Right renal pelvis (tissue), 4 donors: ENCODE data around the gene POC1B. TPM values are rescaled to one million over a fixed set of nuclear protein-coding genes. Genes with fewer than 3 reads are reported as not detected.

Experiments used
- DNase-seq, 4 donors: peaks; one replicate each; pipeline ENCODE4 v3.0.0-alpha.2; 2013; ENCODE audit warnings: low read depth in 4 of 4, low spot score in 3 of 4, missing footprints in 1 of 4
- polyA plus RNA-seq, 4 donors: library from polyadenylated mRNA; unstranded; fragments of 120-200 nt; gene quantifications; one replicate each; pipeline ENCODE4 v1.2.1, GENCODE V29; 2013; ENCODE audit not compliant: insufficient read length in 4 of 4

Gene POC1B
- polyA plus RNA-seq, 4 donors: 19.7 to 24.0 (median 22.3) TPM

DNA sequence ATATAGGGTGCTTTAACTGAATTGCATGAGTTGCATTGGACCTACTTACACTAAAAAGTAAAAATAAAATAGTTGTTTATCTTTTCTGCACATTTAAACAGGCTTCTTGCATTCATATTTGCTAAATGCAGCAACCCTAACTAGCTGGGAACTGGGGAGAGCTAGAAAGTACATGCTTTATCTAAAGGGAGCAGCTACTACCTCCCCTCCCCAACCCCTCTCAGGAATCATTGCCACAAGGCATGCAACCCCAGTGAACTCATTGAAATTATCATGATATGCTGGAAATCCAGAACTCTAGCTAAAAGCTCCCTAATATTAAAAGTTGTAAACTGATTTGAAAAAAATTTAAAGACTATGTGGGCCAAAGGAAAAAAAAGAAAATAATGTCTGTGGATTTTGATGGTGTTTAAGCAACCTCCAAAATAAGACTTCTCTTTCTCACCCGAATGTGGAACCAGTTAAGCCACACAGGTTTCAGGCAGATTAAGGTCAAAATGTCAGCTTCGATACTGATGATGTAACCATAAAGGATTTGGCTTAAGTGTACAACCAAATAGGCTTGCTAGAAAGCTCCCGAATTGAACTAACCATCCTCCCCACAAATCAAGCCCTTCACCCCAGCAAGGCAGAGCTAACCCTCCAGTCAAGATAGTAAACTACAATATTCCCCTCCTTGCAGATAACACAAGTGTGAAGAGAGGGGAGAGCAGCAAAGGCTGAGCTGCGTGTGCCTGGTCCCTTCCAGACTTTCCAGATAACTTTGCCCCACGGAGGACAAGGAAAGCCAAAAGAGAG, 13.8 kb upstream of the POC1B start:
- DNase-seq: no peak

GRCh38 chr12:89538897-89539296, 13.1 kb upstream of the POC1B start:
- DNase-seq: no peak

- DNase-seq: no peak
Observed at GRCh38 chr12:89537389-89537788, 11.5 kb upstream of the POC1B start.

DNA sequence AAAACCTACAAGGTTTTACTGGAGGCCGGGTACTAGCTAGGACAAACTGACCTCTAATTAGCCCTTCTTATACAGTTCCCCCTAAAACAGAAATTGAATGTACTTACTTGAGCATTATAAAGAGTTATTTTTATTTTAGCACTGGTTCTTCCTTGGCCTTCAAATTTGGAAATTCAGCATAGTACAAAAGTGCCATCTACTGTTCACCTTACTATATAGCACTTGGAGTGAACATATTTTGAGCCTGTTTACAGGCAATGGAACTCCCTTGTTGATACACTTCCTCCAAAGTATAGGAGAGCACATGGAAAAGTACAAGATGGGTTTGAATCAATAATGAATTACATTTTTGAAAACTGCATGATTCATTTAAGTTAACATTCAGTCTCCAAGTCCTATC, 3.9 kb upstream of the POC1B start:
- DNase-seq: peak in 2 of 4 donors; percentile 41 to 48

- DNase-seq: no peak
Observed at GRCh38 chr12:89528434-89528833, 2.6 kb upstream of the POC1B start.

GRCh38 chr12:89525305-89525823, 483 bp downstream of the POC1B start:
- DNase-seq: peak in 3 of 4 donors; percentile 19 to 38 (median 26)

DNA sequence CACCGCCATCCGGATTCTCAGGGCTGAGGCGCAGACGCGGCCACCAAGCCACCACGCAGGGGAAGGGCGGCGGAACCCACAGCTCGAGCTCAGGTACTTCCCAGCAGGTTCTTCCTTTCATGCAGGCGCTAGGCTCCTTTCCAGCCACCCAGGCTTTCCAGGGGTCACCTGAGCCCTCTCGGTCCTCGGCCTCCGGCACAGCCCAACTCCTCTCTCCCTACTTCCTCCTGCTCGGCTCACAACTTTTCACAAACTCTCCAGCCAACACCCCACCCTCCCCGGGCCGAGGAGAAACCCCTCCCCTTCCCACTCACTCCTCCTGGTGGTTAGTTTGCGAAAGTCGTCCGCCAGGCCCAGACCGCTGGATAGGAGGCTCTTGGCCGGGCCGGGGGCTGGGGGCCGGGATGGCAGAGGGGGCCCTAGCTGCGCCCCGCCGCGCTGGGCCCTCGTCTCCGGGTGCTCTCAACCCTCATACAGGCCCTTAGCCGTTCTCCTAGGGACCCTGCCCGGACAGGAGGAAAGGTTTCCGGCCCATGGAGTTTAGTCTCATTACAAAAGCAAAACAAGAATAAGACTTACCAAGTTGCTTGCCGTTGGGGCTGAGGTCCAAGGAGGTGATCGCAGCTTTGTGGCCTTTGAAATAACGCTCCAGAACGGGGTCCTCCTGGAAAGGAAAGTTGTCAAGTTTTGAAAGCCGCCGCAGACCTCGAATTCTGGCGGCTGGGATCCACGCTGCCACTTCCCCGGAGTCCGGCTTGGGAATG, 1.1 kb downstream of the POC1B start, which contains the start of gene GALNT4:
Gene GALNT4 (minus strand): TSS at position 256 of the 764 bp plus-strand sequence. CDS start 247 bp downstream, at position 9.
- DNase-seq: peak; percentile 81 to 89 (median 84)

- DNase-seq: peak in 1 of 4 donors; percentile 7
Observed at GRCh38 chr12:89523843-89524540, 1.9 kb downstream of the POC1B start.

DNA sequence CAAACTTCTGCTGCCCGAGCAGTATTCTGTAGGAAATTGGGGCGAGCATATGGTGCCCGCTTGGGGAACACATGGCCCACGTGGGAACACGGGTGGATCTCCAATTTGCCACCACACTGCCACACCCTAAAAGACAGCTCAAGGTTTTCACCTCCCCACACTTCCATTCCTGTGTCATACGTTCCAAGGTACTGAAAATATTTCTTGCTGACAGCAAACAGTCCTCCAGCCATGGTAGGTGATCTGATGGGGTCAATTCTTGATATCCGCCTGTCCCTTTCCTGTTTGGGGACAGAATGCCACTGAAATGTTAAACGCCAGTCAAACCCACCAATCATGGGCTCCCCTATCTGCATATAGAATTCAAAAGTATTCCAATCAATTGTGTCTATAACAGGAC, 2.5 kb downstream of the POC1B start:
- no peak for DNase-seq

DNA sequence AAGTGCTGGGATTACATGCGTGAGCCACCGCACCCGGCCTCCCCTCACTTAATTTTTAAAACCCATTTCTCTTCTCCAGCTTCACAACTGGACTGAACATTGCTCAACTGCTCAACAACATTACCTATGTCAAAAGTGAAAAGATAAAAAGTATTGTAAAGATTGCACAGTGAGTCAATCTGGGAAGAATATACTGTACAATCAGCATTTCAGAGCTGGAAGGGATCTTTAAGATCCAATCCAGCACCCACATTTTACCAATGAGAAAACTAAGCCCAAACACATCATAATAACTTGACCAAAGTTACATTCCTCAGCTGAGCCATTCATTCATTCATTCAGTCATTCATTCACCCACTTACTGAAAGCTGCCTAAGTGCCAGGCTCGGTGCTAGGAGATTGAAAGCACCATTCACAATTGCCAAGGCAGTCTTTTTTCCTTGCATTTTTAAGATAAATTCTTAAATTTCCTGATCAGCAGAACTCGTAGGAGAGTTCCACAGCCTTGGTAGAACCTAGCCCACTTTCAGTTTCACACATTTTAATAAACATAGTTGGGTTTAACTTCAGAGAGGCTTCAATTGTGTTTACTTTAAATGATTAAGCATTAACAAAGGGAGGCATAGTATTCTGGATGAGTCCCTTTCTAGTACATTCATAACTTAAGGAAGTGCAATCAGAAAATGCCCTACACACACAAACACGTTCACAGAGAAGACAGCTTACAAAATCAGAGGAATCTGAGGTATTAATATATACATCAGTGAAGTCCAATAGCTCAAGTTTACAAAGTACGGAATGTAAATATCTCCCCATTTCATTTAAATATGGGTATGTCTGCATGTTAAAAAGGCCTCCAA, 4.3 kb downstream of the POC1B start:
- no peak for DNase-seq

DNA sequence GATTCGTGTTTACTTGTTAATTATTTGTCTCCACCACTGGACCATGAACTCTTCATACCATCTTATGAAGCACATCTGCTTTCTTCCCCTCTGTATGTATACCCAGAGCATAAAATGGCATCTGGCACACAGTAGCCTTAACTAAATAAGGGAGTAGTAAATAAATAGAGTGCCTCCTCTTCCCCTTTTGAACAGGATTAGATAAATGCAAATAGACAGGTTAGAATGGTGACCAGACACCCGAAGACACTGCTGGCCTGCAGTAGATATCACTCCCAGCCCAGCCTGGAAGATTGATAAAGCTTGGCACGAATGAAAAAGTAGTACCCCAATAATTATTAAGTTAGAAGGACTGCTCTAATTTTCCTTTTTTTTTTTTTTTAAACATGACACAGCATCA, 8.1 kb downstream of the POC1B start:
- DNase-seq: no peak

GRCh38 chr12:89516633-89517032, 9.2 kb downstream of the POC1B start:
- DNase-seq: no peak

DNA sequence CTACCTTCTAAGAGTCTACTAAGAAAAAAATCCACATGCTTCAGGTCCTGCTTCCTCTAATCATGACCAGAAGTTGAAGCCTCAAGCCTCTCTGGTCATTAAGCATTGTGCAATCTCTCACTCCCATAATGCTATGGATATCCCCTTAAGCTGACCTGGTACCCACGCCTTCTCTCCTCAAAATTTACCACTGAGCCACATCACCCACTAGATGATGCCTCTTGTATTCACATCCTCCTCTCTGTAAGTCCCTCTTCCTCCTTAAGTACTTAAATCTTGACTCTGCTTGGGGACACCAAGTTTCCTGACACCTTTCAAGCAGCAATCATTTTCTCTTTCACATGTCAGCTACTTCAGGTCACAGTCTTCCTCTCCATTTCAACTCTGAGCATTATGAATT, 11.1 kb downstream of the POC1B start:
- DNase-seq: no peak

DNA sequence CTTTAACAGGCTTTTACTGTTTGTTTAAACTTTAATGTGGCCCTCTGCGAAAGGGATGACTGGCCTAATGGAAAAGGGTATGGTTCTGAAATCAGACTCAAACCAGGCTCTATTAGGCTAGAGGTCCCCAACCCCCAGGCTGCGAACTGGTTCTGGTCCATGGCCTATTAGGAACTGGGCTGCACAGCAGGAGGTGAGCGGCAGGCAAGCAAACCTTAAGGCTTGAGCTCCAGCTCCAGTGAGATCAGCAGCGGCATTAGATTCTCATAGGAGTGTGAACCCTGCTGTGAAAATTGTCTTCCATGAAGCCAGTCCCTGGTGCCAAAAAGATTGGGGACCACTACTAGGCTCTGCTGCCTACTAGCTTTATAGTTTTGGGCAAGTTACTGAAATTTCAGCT, 12.3 kb downstream of the POC1B start:
- DNase-seq: no peak

DNA sequence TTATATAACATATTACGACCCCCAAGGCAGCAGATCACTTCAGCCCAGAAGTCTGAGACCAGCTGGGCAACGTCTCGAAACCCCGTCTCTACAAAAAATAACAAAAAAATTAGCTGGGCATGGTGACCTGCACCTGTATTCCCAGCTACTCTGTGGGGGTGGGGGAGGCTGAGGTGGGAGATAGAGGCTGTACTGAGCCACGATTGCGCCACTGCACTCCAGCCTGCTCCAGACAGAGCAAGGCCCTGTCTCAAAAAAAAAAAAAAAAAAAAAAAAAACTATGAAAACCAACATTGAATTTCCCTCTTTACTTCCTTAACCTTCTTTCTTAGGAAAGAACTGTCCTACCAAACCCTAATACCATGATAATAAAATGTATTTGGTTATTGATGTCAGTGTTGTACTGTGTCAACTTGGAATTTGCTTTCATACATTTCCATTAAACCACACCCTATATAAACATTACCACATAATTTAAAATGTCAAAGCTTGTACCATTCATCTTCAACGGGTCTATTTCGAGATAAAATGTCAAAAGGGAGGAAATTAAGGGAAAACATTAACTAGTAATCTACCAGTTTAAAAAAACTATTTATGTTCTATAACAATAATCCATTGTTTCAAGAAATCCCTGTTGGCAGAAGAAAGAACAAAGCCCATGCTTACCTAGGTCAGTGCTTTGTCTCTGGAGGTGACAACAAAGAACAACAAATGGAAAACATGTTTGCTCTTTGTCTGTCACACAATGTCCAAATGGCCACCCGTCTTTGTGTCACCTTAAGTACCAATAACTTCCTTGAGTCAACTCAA, 18.6 kb downstream of the POC1B start:
- no peak for DNase-seq

DNA sequence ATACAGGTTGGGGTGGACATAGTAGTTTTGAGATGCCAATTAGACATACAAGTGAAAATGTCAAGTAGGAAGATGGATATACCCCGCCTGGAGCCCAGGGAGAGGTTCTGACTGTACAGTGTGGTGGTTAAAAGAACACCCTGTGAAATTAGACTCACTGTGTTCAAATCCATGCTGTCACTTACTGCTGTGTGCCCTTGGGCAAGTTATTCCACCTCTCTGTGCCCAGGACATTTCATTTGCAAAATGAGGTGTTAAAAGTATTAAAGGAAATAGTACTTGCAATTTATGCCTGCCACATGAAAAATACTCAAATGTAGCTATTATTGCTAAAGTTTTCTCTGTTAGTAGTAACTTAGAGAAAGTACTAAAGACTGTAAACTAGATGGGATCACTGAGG, 19.8 kb downstream of the POC1B start:
- DNase-seq: no peak

DNA sequence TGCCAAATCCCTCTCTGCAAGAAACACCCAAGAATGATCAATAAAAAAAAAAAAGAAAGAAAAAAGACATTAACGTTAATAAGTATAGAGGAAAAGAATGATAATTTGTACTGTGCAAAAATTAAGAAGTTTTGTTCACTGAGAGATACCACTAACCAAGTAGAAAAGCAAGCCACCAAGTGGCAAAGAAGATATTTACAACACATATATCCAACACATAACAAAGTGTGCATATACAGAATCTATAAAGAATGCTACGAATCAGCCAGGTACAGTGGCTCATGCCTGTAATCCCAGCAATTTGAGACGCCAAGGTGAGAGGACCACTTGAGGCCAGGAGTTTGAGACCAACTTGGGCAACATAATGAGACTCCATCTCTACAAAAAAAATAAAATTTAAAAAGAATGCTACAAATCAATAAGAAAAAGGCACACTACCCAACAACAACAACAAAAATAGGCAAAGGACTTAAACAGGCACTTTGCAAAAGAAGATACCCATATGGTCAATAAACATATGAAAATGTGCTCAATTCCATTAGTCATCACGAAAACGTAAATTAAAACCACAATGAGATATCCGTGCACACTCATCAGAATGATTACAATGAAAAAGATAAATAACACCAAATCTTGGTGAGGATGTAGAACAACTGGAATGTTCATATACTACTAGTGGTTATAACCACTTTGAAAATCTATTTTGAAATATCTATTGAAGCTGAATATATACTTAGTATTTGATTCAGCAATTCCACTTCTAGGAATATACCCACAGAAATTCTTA, 21.1 kb downstream of the POC1B start:
- no peak for DNase-seq

DNA sequence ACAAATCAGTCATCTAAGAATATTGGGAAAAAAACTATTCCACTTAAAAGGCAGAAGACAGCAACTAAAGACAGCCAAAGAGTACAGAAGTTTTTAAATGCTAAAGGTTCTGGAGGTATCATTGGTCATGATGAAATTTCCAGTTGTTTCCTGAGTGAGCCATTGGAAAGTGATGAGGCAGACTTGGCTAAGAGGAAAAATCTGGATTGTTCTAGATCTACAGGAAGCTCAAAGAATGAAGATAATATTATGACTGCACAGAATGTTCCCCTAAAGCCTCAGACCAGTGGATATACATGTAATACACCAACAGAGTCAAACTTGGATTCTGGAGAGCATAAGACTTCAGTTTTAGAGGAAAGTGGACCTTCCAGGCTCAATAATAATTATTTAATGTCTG, 24.1 kb downstream of the POC1B start:
- DNase-seq: no peak
